Activated CD4-positive, alpha-beta T cell treated with anti-CD3 and anti-CD28 coated beads, Interleukin-2, Interleukin-4, amounts not matched to agents 100 ng/mL and 50 ng/mL, durations not matched to agents 16 hours and 8 hours (primary cell): Measurements from ENCODE around the gene SGSH.

Experiments used
- DNase-seq: peaks from one replicate; pipeline ENCODE4 v3.0.0-alpha.2; 2020; ENCODE audit warnings: low spot score

The SGSH gene

GRCh38 chr17:80225230-80225629 is 5.1 kb upstream of the SGSH start:
- DNase-seq = no peak

DNA sequence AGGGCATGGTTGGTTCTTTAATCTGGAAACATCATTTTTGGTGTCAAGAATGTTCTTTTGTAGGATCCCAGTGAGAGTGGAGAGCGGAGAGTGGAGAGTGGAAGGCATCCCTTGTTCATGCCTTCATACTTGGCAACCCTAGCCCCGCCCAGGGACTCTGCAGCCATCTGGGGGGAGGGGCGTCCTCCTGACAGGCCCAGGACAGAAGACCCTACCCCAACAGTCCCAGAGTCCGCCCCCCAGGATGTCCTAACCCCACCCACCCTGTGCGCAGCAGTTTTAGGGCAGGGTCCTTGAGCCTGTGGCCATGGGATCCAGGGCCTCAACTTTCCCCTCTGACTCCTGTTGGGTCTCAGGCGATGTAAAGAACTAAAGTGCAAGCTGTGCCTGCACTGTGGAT is 4.5 kb upstream of the SGSH start:
- no peak for DNase-seq

- DNase-seq = no peak
Observed at GRCh38 chr17:80223838-80224497, 3.8 kb upstream of the SGSH start.

- no peak for DNase-seq
Observed at GRCh38 chr17:80223142-80223815, 3.1 kb upstream of the SGSH start.

DNA sequence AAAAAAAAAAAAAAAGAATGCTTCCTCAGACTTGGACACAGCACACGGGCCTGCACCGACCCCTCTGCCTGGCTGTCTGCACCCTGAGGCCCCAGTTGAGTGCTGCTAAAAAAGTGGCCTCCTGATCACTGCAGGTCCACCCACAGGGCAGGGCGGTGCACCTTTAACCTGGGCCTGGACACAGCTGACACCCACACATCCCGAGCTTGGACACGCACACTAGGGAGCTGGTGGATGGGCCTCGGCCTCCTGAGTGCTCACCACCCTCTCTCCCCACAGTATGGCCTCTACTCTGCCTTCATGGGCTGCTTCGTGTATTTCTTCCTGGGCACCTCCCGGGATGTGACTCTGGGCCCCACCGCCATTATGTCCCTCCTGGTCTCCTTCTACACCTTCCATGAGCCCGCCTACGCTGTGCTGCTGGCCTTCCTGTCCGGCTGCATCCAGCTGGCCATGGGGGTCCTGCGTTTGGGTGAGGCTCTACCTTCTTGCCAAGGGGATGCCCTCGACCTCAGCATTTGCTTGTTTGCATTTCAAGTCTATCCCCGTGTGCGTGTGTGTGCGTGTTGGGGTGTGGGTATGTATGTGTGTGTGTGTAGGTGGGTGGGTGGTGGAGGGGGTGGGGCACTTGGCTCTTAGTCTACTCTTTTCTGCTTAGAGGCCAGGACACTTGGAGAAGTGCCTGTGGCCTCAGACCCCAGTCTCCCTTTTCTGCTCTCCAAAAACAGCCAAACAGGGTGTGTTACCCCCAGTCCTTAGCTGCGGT is 2.4 kb upstream of the SGSH start:
- DNase-seq = no peak

GRCh38 chr17:80221351-80222105 is 1.4 kb upstream of the SGSH start:
- no peak for DNase-seq

- DNase-seq = no peak
Observed at GRCh38 chr17:80220736-80221215, 643 bp upstream of the SGSH start.

- no peak for DNase-seq
Observed at GRCh38 chr17:80219763-80220053, 425 bp downstream of the SGSH start.

- peak; percentile 93 for DNase-seq
Observed at GRCh38 chr17:80219013-80219762, 945 bp downstream of the SGSH start.

DNA sequence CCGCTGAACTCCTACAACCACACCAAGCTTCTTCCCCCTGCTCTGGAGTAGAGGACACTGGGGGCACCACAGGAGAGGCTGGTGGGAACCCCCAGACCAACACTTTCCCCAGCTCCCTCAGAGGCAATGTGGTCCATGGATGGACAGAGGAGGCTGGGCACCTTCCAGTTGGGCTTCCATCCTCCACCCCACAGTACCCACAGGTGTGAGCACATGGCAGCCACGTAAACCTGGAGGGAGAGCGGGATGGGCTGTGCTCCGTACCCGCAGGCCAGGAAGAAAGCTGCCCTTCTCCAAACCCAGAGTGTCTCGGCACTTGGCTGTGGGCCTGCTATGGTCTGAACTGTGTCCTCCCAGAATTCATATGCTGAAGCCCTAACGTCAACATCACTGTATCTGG is 1.7 kb downstream of the SGSH start:
- no peak for DNase-seq

- no peak for DNase-seq
Observed at GRCh38 chr17:80217703-80218362, 2.3 kb downstream of the SGSH start.

DNA sequence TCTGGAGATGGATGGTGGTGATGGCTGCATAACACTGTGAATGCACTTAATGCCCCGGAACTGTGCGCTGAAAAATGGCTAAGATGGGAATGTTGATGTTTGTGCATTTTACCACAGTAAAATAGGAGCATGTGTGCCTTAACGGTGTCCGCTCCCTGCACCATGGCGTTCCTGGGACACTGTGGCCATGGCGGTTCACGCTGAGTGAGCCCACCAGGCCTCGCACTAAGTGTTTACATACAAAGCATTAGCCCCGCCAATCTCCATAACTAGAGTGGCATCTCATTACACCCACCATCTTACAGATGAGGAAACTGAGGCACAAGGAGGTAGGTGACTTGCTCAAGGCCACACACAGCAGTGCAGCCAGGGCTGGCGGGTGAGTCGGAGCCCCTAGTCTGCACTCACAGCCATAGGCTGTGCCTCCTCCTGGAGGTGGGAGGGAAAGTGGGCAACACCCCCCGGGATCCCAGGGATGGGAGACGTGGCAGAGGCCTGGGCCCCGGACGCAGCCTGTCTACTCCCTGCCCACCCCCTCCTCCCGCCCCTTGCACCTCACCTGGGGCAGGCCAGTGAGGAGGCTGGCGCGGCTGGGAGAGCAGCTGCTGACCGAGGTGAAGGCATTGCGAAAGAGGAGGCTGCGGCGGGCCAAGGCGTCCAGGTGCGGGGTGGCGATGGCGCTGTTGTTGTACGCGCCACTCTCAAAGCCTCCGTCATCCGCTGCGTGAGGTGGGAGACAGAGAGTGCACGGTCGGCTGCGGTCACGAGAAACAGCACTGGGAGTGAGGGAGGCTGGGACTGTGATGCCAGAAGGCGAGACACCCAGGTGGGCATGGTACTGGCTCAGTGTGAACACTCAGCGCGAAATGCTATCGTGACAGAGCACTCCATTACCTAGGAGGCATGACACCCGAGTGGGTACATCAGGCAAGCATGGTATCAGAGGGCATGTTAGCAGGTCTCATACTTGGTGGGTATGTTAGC is 3.4 kb downstream of the SGSH start:
- no peak for DNase-seq

GRCh38 chr17:80214878-80215210 is 5.3 kb downstream of the SGSH start:
- no peak for DNase-seq

DNA sequence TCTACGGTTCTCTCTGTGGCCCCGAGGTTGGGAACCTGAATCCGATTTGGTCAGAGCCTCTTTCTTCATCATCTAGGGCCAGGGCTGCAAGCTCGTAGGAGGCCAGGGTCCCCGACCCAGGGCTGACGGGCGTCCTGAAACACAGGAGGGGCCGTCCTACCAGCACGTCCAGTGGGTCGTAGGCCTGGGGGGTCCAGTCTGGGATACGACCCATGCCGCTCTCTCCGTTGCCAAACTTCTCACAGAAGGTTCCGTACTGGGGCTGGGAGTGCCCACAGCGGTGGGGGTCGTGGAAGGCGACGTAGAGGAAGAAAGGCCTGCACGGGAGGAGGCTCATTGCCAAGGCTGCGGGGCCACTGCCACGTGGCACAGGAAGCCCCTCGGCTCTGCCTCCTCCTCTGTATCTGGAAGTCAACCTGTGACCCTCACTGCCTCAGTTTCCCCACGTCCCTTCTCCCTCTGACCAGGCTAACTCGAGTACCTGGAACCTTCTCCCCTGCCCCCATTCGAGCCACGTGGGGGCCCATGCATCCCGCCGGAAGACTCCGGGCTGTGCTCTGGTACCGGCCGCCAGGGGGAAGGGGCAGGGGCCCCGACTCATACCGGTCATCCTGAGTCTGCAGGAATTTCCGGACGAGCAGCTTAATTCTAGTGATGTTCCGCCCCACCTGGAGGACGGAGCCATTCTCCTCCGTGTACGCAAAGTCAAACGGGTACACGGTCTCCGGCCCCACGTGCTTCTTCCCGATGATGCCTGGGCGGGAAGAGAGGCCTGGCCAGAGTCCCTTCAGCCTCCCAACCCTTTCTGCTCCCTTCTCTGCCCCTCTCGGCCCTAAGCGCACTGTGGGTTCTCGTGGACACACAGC is 5.9 kb downstream of the SGSH start:
- no peak for DNase-seq

GRCh38 chr17:80213643-80213975 is 6.5 kb downstream of the SGSH start:
- DNase-seq = no peak

GRCh38 chr17:80212962-80213642 is 7.0 kb downstream of the SGSH start:
- DNase-seq = no peak

DNA sequence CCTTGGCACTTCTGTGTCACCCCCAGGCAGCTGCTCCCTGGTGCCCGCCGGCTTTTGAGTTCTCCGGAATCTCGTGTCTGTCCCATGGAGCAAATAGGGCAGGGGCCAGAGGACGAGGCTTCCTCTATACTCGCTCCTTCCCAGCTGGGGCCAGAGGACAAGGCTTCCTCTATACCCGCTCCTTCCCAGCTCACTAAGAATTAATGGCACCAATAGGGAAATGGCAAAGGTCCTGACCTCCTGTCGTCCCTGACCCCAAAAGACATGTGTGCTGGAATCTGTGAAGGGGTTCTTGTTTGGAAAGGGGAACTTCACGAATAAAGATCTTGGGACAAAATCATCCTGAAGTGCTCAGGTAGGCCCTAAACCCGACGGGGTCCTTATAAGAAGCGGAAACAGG is 7.6 kb downstream of the SGSH start:
- no peak for DNase-seq

DNA sequence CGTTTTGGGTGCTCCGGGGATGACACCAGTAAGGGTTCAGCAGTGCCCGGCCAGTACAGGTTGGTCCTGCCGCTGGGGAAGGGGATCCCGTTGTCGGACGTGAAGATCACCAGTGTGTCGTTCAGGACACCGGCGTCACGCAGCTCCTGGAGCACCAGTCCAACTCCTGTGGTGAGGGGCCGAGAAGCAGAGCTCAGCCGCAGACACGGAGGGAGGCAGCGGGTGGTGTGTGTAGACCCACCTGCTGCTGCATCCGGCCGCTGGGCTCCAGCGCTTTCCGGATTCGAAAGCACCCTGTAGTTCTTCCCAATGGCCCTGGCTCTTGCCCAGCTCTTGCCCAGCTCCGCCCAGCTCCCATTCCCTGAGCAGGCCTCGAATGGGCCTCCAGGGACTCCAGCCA is 8.0 kb downstream of the SGSH start:
- DNase-seq = no peak
